HG02571 (cell line): Measurements from ENCODE around the gene EZH1.
A peak's percentile ranks its signal among the peaks of the same experiment; 100 is the strongest.

Experiments
- ATAC-seq: cut with Tn5 transposase; IDR thresholded peaks from one replicate; pipeline ENCODE4 v1.9.1; 2021; ENCODE audit warnings: mild to moderate bottlenecking, moderate library complexity; ENCODE audit not compliant: unreplicated experiment

EZH1 gene

GRCh38 chr17:42685831-42686230 lies 59.0 kb downstream of the EZH1 start:
- no peak for ATAC-seq

- ATAC-seq = no peak
These were observed 59.8 kb downstream of the EZH1 start for GRCh38 chr17:42684929-42685556.

- no peak for ATAC-seq
These were observed 61.3 kb downstream of the EZH1 start for GRCh38 chr17:42683407-42684034.

GRCh38 chr17:42682722-42683403 lies 62.0 kb downstream of the EZH1 start:
- ATAC-seq = no peak

- no peak for ATAC-seq
These were observed 62.7 kb downstream of the EZH1 start, which contains the start of gene CNTNAP1 for GRCh38 chr17:42681976-42682721. TSS of gene CNTNAP1 (plus strand) at chr17:42682531. CDS start at chr17:42682830, 299 bp downstream.

- ATAC-seq = no peak
These were observed 64.5 kb downstream of the EZH1 start for GRCh38 chr17:42680331-42680808.

GRCh38 chr17:42679492-42680330 lies 65.1 kb downstream of the EZH1 start:
- ATAC-seq = no peak

GRCh38 chr17:42678951-42679491 lies 65.8 kb downstream of the EZH1 start:
- no peak for ATAC-seq

GRCh38 chr17:42677921-42678781 lies 66.7 kb downstream of the EZH1 start:
- ATAC-seq = peak; percentile 24

GRCh38 chr17:42677012-42677857 lies 67.6 kb downstream of the EZH1 start:
- ATAC-seq = peak; percentile 65

GRCh38 chr17:42676424-42677011 lies 68.3 kb downstream of the EZH1 start, which contains the start of gene PLEKHH3:
TSS of gene PLEKHH3 (minus strand) at chr17:42676994. CDS start at chr17:42676563, 431 bp downstream.
- no peak for ATAC-seq

- ATAC-seq = no peak
These were observed 68.8 kb downstream of the EZH1 start for GRCh38 chr17:42675965-42676423.

GRCh38 chr17:42675348-42675964 lies 69.4 kb downstream of the EZH1 start:
- ATAC-seq = no peak

- no peak for ATAC-seq
These were observed 70.0 kb downstream of the EZH1 start for GRCh38 chr17:42674755-42675347.

GRCh38 chr17:42673885-42674754 lies 70.7 kb downstream of the EZH1 start:
- ATAC-seq = no peak
